MM.1S (cell line): ENCODE measurements around the gene COL28A1.

Source experiments
- DNase-seq: peaks from one replicate; pipeline ENCODE4 v3.0.0-alpha.2; 2015
- H2AFZ ChIP-seq: fragments of 300-600 bp; sonication (generic); 2 replicates; pipeline ENCODE4 v1.6.0; 2016; ENCODE audit warnings: antibody characterized with exemption, low read length
- H3F3A ChIP-seq: fragments of 300-600 bp; sonication (generic); 2 replicates; pipeline ENCODE4 v1.6.1; 2016; ENCODE audit warnings: mild to moderate bottlenecking, antibody characterized with exemption, low read length, moderate library complexity, mixed read lengths; ENCODE audit not compliant: insufficient read depth
- H3K27ac ChIP-seq: fragments of 300-600 bp; sonication (generic); 2 replicates; pipeline ENCODE4 v1.5.1; 2016; ENCODE audit warnings: mild to moderate bottlenecking, low read length
- H3K27me3 ChIP-seq: fragments of 300-600 bp; sonication (generic); replicated peaks from 2 replicates; pipeline ENCODE4 v1.6.0; 2016; ENCODE audit warnings: low read length; ENCODE audit not compliant: insufficient read depth
- H3K36me3 ChIP-seq: fragments of 300-600 bp; sonication (generic); replicated peaks from 2 replicates; pipeline ENCODE4 v1.6.1; 2016; ENCODE audit warnings: mild to moderate bottlenecking, low read length, mixed read lengths; ENCODE audit not compliant: insufficient read depth
- H3K4me1 ChIP-seq: fragments of 300-600 bp; sonication (generic); 2 replicates; pipeline ENCODE4 v1.6.1; 2016; ENCODE audit warnings: low read length, mixed read lengths
- H3K4me2 ChIP-seq: fragments of 300-600 bp; sonication (generic); 2 replicates; pipeline ENCODE4 v1.6.0; 2016; ENCODE audit warnings: low read depth, low read length
- H3K4me3 ChIP-seq: fragments of 300-600 bp; sonication (generic); 2 replicates; pipeline ENCODE4 v1.5.1; 2016; ENCODE audit warnings: low read length, mixed read lengths
- H3K79me2 ChIP-seq: fragments of 300-600 bp; sonication (generic); 2 replicates; pipeline ENCODE4 v1.6.1; 2016; ENCODE audit warnings: mixed run types, low read length, mixed read lengths
- H3K9ac ChIP-seq: fragments of 300-600 bp; sonication (generic); 2 replicates; pipeline ENCODE4 v1.6.1; 2016; ENCODE audit warnings: low read length, mixed read lengths
- H3K9me2 ChIP-seq: fragments of 300-600 bp; sonication (generic); replicated peaks from 2 replicates; pipeline ENCODE4 v1.6.1; 2016; ENCODE audit warnings: mild to moderate bottlenecking, low read length, mixed read lengths; ENCODE audit not compliant: insufficient read depth
- H3K9me3 ChIP-seq: fragments of 300-600 bp; sonication (generic); replicated peaks from 2 replicates; pipeline ENCODE4 v1.6.1; 2016; ENCODE audit warnings: mild to moderate bottlenecking, low read length, mixed read lengths; ENCODE audit not compliant: insufficient read depth
- H4K20me1 ChIP-seq: fragments of 300-600 bp; sonication (generic); 2 replicates; pipeline ENCODE4 v1.6.1; 2016; ENCODE audit warnings: mild to moderate bottlenecking, low read length, moderate library complexity, mixed read lengths; ENCODE audit not compliant: insufficient read depth
- EZH2 ChIP-seq: fragments of 300-600 bp; sonication (generic); optimal IDR thresholded peaks from 2 replicates; pipeline ENCODE3; 2017; ENCODE audit warnings: low read depth, mild to moderate bottlenecking, antibody characterized with exemption, low read length, mixed read lengths
- EZH2phosphoT487 ChIP-seq: fragments of 300-600 bp; sonication (generic); IDR thresholded peaks from 2 replicates; pipeline ENCODE4 v1.6.1; 2018; ENCODE audit warnings: antibody characterized with exemption, low read length
- TF ChIP-seq, protein P1 (sequence below): fragments of 300-600 bp; sonication (generic); IDR thresholded peaks from 2 replicates; pipeline ENCODE4 v1.5.1; 2016; ENCODE audit warnings: antibody characterized with exemption, low read length, mixed read lengths

The COL28A1 gene

DNA sequence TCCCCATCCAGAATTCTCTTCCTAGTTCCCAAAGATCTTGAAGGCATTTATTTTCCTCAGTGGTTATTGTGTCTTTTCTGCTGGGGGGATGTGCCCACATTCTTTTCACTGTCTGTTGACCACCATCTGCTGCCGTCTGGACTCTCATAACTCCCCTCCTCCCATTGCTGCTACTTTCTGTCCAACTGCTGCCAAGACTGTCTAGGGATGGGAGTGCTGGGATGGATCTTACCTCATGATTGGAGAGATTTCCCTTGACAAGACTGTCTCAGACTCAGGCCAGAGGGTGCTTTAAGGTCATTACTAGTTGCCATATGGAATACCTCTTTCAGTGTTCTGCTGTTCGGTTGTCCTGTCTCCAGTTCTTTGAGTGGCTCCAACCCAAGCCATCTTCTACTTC lies 211.8 kb downstream of the COL28A1 start:
- no peak for TF ChIP-seq EZH2
- TF ChIP-seq, protein P1, sequence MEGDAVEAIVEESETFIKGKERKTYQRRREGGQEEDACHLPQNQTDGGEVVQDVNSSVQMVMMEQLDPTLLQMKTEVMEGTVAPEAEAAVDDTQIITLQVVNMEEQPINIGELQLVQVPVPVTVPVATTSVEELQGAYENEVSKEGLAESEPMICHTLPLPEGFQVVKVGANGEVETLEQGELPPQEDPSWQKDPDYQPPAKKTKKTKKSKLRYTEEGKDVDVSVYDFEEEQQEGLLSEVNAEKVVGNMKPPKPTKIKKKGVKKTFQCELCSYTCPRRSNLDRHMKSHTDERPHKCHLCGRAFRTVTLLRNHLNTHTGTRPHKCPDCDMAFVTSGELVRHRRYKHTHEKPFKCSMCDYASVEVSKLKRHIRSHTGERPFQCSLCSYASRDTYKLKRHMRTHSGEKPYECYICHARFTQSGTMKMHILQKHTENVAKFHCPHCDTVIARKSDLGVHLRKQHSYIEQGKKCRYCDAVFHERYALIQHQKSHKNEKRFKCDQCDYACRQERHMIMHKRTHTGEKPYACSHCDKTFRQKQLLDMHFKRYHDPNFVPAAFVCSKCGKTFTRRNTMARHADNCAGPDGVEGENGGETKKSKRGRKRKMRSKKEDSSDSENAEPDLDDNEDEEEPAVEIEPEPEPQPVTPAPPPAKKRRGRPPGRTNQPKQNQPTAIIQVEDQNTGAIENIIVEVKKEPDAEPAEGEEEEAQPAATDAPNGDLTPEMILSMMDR: no peak

DNA sequence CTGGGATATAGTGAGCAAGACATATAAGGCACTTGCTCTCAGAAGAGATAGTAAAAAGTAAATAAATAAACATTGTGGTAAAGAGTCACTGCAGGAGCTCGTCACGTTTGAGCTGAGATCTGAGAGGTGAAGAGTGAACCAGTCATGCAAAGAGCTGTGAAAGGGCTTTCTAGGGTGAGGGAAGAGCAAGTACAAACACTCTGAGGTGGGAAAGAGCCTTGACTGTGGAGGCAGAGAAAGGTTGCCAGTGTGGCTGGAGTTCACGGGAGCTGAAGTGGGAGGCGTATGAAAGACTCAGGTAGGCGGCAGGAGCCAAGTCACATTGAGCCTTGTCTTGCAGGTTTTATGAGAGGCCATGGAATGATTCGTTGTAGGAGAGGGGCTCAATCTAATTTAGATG lies 212.3 kb downstream of the COL28A1 start:
- H3K9me3 ChIP-seq: no peaks in the 10 kb centered on the region
- no peak overlapping the region for H3K27ac ChIP-seq
- H3K4me3 ChIP-seq: no peak overlapping the region
- H3K79me2 ChIP-seq: no peaks in the 10 kb centered on the region
- no peak overlapping the region for H2AFZ ChIP-seq
- H3K4me2 ChIP-seq: no peak overlapping the region
- no peaks in the 10 kb centered on the region for H3K36me3 ChIP-seq
- no peaks in the 10 kb centered on the region for H3K9me2 ChIP-seq
- H3K27me3 ChIP-seq: no peaks in the 10 kb centered on the region
- H3F3A ChIP-seq: no peaks in the 10 kb centered on the region
- DNase-seq: no peak
- H4K20me1 ChIP-seq: no peaks in the 10 kb centered on the region
- TF ChIP-seq, protein P1: no peak
- TF ChIP-seq EZH2phosphoT487 (no peak), EZH2 (no peak)
- no peaks in the 10 kb centered on the region for H3K4me1 ChIP-seq
- no peak overlapping the region for H3K9ac ChIP-seq

More for the DNA sequence above, 211.8 kb downstream of the COL28A1 start:
- H3K9me2 ChIP-seq: no peaks in the 10 kb centered on the region
- no peaks in the 10 kb centered on the region for H4K20me1 ChIP-seq
- H3K4me3 ChIP-seq: no peak overlapping the region
- no peak overlapping the region for H3K4me2 ChIP-seq
- no peaks in the 10 kb centered on the region for H3K36me3 ChIP-seq
- DNase-seq: no peak
- no peaks in the 10 kb centered on the region for H3K79me2 ChIP-seq
- H3K27me3 ChIP-seq: no peaks in the 10 kb centered on the region
- H3K4me1 ChIP-seq: no peaks in the 10 kb centered on the region
- H2AFZ ChIP-seq: no peak overlapping the region
- H3K9ac ChIP-seq: no peak overlapping the region
- no peaks in the 10 kb centered on the region for H3F3A ChIP-seq
- H3K9me3 ChIP-seq: no peaks in the 10 kb centered on the region
- H3K27ac ChIP-seq: no peak overlapping the region

DNA sequence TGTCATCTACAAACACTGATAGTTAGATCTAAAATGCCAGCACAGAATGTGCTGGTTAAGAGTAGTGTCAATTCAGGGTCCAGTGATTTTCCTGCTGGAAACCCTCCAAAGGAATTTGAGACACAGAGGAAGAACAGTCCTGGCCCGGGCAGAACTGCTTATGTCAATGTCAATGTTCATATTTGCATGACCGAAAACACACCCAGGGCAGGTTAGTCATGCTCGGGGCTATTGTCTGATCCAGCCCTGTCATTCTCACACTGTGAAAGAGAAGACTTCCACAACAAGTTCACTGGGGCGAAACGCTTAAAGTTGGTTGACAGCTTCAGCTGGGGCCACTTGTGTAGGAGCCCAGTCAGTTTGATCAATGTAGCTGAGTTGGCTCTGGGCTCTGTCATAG lies 214.0 kb downstream of the COL28A1 start:
- H3K4me1 ChIP-seq: no peaks in the 10 kb centered on the region
- no peak overlapping the region for H2AFZ ChIP-seq
- no peaks in the 10 kb centered on the region for H3K79me2 ChIP-seq
- H3K9me3 ChIP-seq: no peaks in the 10 kb centered on the region
- no peaks in the 10 kb centered on the region for H3K9me2 ChIP-seq
- DNase-seq: no peak
- no peaks in the 10 kb centered on the region for H3K36me3 ChIP-seq
- H4K20me1 ChIP-seq: no peaks in the 10 kb centered on the region
- no peaks in the 10 kb centered on the region for H3K27me3 ChIP-seq
- TF ChIP-seq, protein P1: no peak
- TF ChIP-seq EZH2phosphoT487: no peak
- no peak overlapping the region for H3K27ac ChIP-seq
- H3K9ac ChIP-seq: no peak overlapping the region
- H3F3A ChIP-seq: no peaks in the 10 kb centered on the region
- H3K4me3 ChIP-seq: no peak overlapping the region
- H3K4me2 ChIP-seq: no peak overlapping the region
